Esophagus muscularis mucosa (tissue), 4 donors: ENCODE measurements around the gene TMEM169. TPM values are rescaled to one million over a fixed set of nuclear protein-coding genes. Genes with fewer than 3 reads are reported as not detected.
A peak's percentile ranks its signal among the peaks of the same experiment; 100 is the strongest.

Source experiments
- DNase-seq: peaks from one replicate; pipeline ENCODE4 v3.0.0-alpha.2; 2017; ENCODE audit errors: extremely low spot score
- H3K27ac ChIP-seq, 4 donors: fragments of 200-600 bp; sonication (generic); replicated peaks in 1 of 4; 1 replicate in 3 of 4; 2 replicates in 1 of 4; pipeline ENCODE4 v1.5.1; 2016 to 2019; ENCODE audit warnings: mild to moderate bottlenecking in 1 of 4
- H3K27me3 ChIP-seq, 4 donors: fragments of 200-600 bp; sonication (generic); one replicate each; pipeline versions ENCODE4 v1.5.1 to v1.6.0; 2016 to 2019
- H3K36me3 ChIP-seq, 4 donors: fragments of 200-600 bp; sonication (generic); one replicate each; pipeline ENCODE4 v1.5.1; 2016 to 2019
- H3K4me1 ChIP-seq, 4 donors: fragments of 200-600 bp; sonication (generic); one replicate each; pipeline ENCODE4 v1.5.1; 2016 to 2019
- H3K4me3 ChIP-seq, 4 donors: fragments of 200-600 bp; sonication (generic); 1 replicate in 2 of 4; 2 replicates in 2 of 4; pipeline ENCODE4 v1.5.1; 2016 to 2019; ENCODE audit warnings: mild to moderate bottlenecking in 4 of 4, moderate library complexity in 1 of 4
- H3K9me3 ChIP-seq, 4 donors: fragments of 200-600 bp; sonication (generic); 1 replicate in 3 of 4; 2 replicates in 1 of 4; pipeline ENCODE4 v1.5.1; 2016 to 2019
- EP300 ChIP-seq: sonication (generic); formaldehyde crosslinking; IDR thresholded peaks from one replicate; pipeline ENCODE4 v1.6.1; 2017; ENCODE audit warnings: antibody characterized with exemption
- POLR2A ChIP-seq: fragments of 450-650 bp; IDR thresholded peaks from one replicate; pipeline ENCODE4 v1.6.1; 2017; ENCODE audit warnings: antibody characterized with exemption, moderate library complexity, mild to moderate bottlenecking, low read depth
- POLR2AphosphoS5 ChIP-seq, 2 donors: sonication (generic); formaldehyde crosslinking; IDR thresholded peaks; one replicate each; pipeline ENCODE4 v1.6.1; 2017; ENCODE audit warnings: antibody characterized with exemption in 2 of 2
- WGBS: methylation state at CpG from one replicate; pipeline ENCODE4 v1.1.5; 2018; 5-methylcytosine and 5-hydroxymethylcytosine counted together
- intact Hi-C: fragments of 100-400 bp; cut with DNase I; formaldehyde crosslinking; loops from one replicate; pipeline ENCODE4 v1.15.1; 2023
- total RNA-seq, 4 donors: library from RNA; depleted of rRNA; stranded (reverse); fragments of >200 nt; gene quantifications; one replicate each; pipeline versions ENCODE4 v1.1.0 to v1.2.1, GENCODE V29; 2016
- TF ChIP-seq, protein P1 (sequence below), 3 experiments: fragments of 200-600 bp in 2 of 3; fragments of 450-650 bp in 1 of 3; sonication (generic) in 2 of 3; IDR thresholded peaks; one replicate each; pipeline ENCODE4 v1.5.1; 2017 to 2019; ENCODE audit warnings: antibody characterized with exemption in 3 of 3, mild to moderate bottlenecking in 2 of 3, moderate library complexity in 1 of 3

TMEM169 gene
- total RNA-seq, 4 donors from 2014 or later, result under 0.01 to 0.75 (median 0.51) TPM

GRCh38 chr2:216082117-216082711, 495 bp downstream of the TMEM169 start:
- TF ChIP-seq POLR2A, result no peak
- intact Hi-C loops, result no loop called here
- peak overlapping the region; percentile 38 to 65 (median 58) for H3K27ac ChIP-seq
- H3K9me3 ChIP-seq, result peaks cover 0 to 3% (median 0%) of the 10 kb centered on the region in 4 donors
- H3K27me3 ChIP-seq, result no peaks in the 10 kb centered on the region
- 11% methylated on average over 21 of the region's 22 CpGs for WGBS
- H3K4me3 ChIP-seq, result peak overlapping the region; percentile 64 to 75 (median 68)
- H3K36me3 ChIP-seq, result no peaks in the 10 kb centered on the region
- DNase-seq, result no peak
- peaks cover 11 to 23% (median 20%) of the 10 kb centered on the region in 4 donors for H3K4me1 ChIP-seq

DNA sequence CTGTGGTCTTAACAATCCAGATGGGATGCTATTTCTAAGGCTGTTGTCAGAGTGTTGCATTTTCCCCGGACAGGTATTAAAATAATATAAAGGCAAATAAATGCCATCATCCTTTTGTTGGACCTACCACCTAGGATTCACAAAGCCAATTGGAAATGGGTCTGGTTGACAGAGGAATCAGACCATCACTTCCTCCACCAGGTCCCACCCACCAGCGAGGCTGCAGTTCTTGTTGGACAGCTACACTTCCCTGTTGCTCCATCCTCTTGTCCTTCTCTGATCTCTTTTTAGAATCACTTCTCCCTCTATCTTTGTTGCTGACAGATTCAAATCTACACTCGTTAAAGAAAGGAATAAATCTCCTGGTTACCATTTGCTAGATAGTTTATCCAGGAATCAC, 1.1 kb downstream of the TMEM169 start:
- no peak overlapping the region for H3K4me3 ChIP-seq
- no peak for TF ChIP-seq POLR2AphosphoS5 (IDR thresholded peaks at IDR 0.05)
- TF ChIP-seq, protein P1, sequence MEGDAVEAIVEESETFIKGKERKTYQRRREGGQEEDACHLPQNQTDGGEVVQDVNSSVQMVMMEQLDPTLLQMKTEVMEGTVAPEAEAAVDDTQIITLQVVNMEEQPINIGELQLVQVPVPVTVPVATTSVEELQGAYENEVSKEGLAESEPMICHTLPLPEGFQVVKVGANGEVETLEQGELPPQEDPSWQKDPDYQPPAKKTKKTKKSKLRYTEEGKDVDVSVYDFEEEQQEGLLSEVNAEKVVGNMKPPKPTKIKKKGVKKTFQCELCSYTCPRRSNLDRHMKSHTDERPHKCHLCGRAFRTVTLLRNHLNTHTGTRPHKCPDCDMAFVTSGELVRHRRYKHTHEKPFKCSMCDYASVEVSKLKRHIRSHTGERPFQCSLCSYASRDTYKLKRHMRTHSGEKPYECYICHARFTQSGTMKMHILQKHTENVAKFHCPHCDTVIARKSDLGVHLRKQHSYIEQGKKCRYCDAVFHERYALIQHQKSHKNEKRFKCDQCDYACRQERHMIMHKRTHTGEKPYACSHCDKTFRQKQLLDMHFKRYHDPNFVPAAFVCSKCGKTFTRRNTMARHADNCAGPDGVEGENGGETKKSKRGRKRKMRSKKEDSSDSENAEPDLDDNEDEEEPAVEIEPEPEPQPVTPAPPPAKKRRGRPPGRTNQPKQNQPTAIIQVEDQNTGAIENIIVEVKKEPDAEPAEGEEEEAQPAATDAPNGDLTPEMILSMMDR (IDR thresholded peaks at IDR 0.05), result no peak
- no peak for TF ChIP-seq POLR2A
- no peak for TF ChIP-seq EP300
- no peak for DNase-seq
- H3K27ac ChIP-seq, result no peak overlapping the region
- no peaks in the 10 kb centered on the region for H3K27me3 ChIP-seq
- H3K4me1 ChIP-seq, result peaks cover 11 to 23% (median 20%) of the 10 kb centered on the region in 4 donors
- 77% methylated on average over 3 of the region's 3 CpGs for WGBS
- H3K9me3 ChIP-seq, result peaks cover 0 to 3% (median 0%) of the 10 kb centered on the region in 4 donors
- no peaks in the 10 kb centered on the region for H3K36me3 ChIP-seq
- intact Hi-C loops, result no loop called here

DNA sequence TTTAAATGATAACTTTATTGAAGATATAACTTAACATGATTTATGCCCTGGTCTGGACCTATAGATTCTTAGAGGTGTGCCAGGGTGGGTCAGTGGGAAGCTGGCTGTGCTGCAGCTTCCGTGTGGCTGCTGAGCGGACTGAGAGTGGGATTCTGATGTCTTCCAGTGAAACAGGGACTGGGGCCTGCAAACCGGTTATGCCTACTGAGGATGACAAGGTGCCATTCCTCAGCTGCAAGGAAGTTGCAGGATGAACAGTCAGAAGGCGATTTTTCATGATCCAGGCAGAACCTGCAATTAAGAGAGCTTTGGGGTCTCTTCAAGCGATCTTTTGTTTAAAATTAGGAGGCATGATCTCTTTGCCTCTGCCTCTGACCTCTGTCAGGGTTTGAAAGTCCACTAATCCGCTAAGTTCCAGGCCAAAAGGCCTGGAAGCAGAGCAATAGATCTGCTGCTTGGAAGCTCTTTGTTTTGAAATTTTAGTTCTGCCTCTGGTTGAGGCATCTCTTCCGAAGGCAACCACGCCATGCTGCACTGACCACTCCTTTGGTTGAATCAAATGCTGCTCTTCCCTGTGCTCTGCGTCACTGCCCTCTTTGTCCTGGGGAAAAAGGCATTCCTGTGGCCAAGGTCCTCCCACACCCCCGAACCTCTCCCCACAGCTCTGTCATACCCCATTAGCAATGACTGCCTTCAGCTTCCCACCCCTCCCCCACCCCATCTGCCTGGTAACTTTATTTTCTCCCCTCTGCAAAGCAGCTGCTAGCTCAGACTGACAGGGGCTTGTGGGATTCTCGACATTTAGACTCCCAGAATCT, 2.0 kb downstream of the TMEM169 start:
- DNase-seq, result no peak
- H3K27me3 ChIP-seq, result no peaks in the 10 kb centered on the region
- no peaks in the 10 kb centered on the region for H3K36me3 ChIP-seq
- WGBS, result 91% methylated on average over 11 of the region's 11 CpGs
- peaks cover 0 to 3% (median 0%) of the 10 kb centered on the region in 4 donors for H3K9me3 ChIP-seq
- no peak overlapping the region for H3K4me3 ChIP-seq
- intact Hi-C loops, result no loop called here
- peaks cover 11 to 23% (median 20%) of the 10 kb centered on the region in 4 donors for H3K4me1 ChIP-seq
- no peak overlapping the region for H3K27ac ChIP-seq
- TF ChIP-seq, protein P1 (IDR thresholded peaks at IDR 0.05), result no peak
- TF ChIP-seq POLR2A (no peak), POLR2AphosphoS5 (IDR thresholded peaks at IDR 0.05) (no peak), EP300 (no peak)

GRCh38 chr2:216084547-216084946, 2.8 kb downstream of the TMEM169 start:
- intact Hi-C loops, result no loop called here
- Histone ChIP-seq H3K4me1 (peaks cover 11 to 23% (median 20%) of the 10 kb centered on the region in 4 donors), H3K36me3 (no peaks in the 10 kb centered on the region), H3K4me3 (no peak overlapping the region), H3K27ac (no peak overlapping the region), H3K27me3 (no peaks in the 10 kb centered on the region), H3K9me3 (peaks cover 0 to 3% (median 0%) of the 10 kb centered on the region in 4 donors)
- WGBS, result 78% methylated on average over 3 of the region's 3 CpGs
- TF ChIP-seq EP300, result no peak
- TF ChIP-seq, protein P1 (IDR thresholded peaks at IDR 0.05), result no peak
- TF ChIP-seq POLR2A, result no peak
- TF ChIP-seq POLR2AphosphoS5 (IDR thresholded peaks at IDR 0.05), result no peak
- DNase-seq, result no peak

GRCh38 chr2:216086207-216086893, 4.6 kb downstream of the TMEM169 start:
- Histone ChIP-seq H3K27ac (no peak overlapping the region), H3K4me3 (no peak overlapping the region), H3K9me3 (peaks cover 0 to 3% (median 0%) of the 10 kb centered on the region in 4 donors), H3K4me1 (peaks cover 7 to 12% (median 8%) of the 10 kb centered on the region in 4 donors), H3K36me3 (no peaks in the 10 kb centered on the region), H3K27me3 (no peaks in the 10 kb centered on the region)
- no peak for DNase-seq
- intact Hi-C loops, result no loop called here
- TF ChIP-seq EP300, result no peak
- TF ChIP-seq, protein P1 (IDR thresholded peaks at IDR 0.05), result no peak
- TF ChIP-seq POLR2AphosphoS5 (IDR thresholded peaks at IDR 0.05), result no peak
- TF ChIP-seq POLR2A, result no peak
- WGBS, result 96% methylated on average over 2 of the region's 2 CpGs
